Measurements from ENCODE around the gene AVPR1A. TPM values are rescaled to one million over a fixed set of nuclear protein-coding genes. Genes with fewer than 3 reads are reported as not detected.
"Not testable (repeated sequence)": the region's sequence is repeated elsewhere in the genome, so short reads cannot be mapped to it uniquely, and the experiment has no call there.

The AVPR1A gene
- total RNA-seq, result 10 to 100 TPM in 3 of 4 donors, 1 to 10 TPM in 1; 8.7 to 59.9 (median 19.7) TPM

GRCh38 chr12:63150713-63151622 is at the start of gene AVPR1A:
Gene AVPR1A (minus strand): TSS chr12:63151201. CDS start chr12:63150836, 365 bp downstream.
- Histone ChIP-seq H3K27ac (peak within 1 kb of the TSS; percentile 66 to 76), H3K4me3 (peak within 1 kb of the TSS; percentile 47 to 48), H3K36me3 (no peaks in the 10 kb centered on the region), H3K4me1 (no peaks in the 10 kb centered on the region), H3K9me3 (no peaks in the 10 kb centered on the region), H3K27me3 (no peaks in the 10 kb centered on the region)
- peak; percentile 19 to 57 for DNase-seq
- intact Hi-C loops (cut with DNase I; ENCODE audit: low total_unique reads), result no loop called here
- TF ChIP-seq POLR2A (IDR thresholded peaks at IDR 0.05) (peak; percentile 35 to 46), CTCF (IDR thresholded peaks at IDR 0.05) (no peak)

- H3K9me3 ChIP-seq, result no peaks in the 10 kb centered on the region
- intact Hi-C loops (cut with DNase I; ENCODE audit: low total_unique reads), result no loop called here
- TF ChIP-seq CTCF (IDR thresholded peaks at IDR 0.05) (no peak), POLR2A (IDR thresholded peaks at IDR 0.05) (no peak)
- no peak overlapping the region for H3K4me3 ChIP-seq
- no peaks in the 10 kb centered on the region for H3K4me1 ChIP-seq
- no peaks in the 10 kb centered on the region for H3K27me3 ChIP-seq
- no peaks in the 10 kb centered on the region for H3K36me3 ChIP-seq
- H3K27ac ChIP-seq, result no peak overlapping the region
- DNase-seq, result no peak
These were observed 45.2 kb upstream of the AVPR1A start for GRCh38 chr12:63196168-63196567.

- no peak overlapping the region for H3K27ac ChIP-seq
- H3K4me1 ChIP-seq, result no peaks in the 10 kb centered on the region
- H3K9me3 ChIP-seq, result no peaks in the 10 kb centered on the region
- no peaks in the 10 kb centered on the region for H3K27me3 ChIP-seq
- DNase-seq, result no peak
- intact Hi-C loops (cut with DNase I; ENCODE audit: low total_unique reads), result no loop called here
- no peaks in the 10 kb centered on the region for H3K36me3 ChIP-seq
- TF ChIP-seq CTCF (IDR thresholded peaks at IDR 0.05) (no peak), POLR2A (IDR thresholded peaks at IDR 0.05) (no peak)
- H3K4me3 ChIP-seq, result no peak overlapping the region
These were observed 28.2 kb upstream of the AVPR1A start for GRCh38 chr12:63179224-63179623.

GRCh38 chr12:63170321-63170720 is 19.3 kb upstream of the AVPR1A start:
- Histone ChIP-seq H3K27me3 (no peaks in the 10 kb centered on the region), H3K4me1 (no peaks in the 10 kb centered on the region), H3K9me3 (no peaks in the 10 kb centered on the region), H3K27ac (no peak overlapping the region), H3K4me3 (no peak overlapping the region), H3K36me3 (no peaks in the 10 kb centered on the region)
- no peak for DNase-seq
- intact Hi-C loops (cut with DNase I; ENCODE audit: low total_unique reads), result no loop called here
- TF ChIP-seq POLR2A (IDR thresholded peaks at IDR 0.05) (no peak), CTCF (IDR thresholded peaks at IDR 0.05) (no peak)

GRCh38 chr12:63167741-63168140 is 16.7 kb upstream of the AVPR1A start:
- DNase-seq; intact Hi-C loops (cut with DNase I; ENCODE audit: low total_unique reads); H3K9me3 ChIP-seq; H3K27ac ChIP-seq; H3K4me3 ChIP-seq; H3K27me3 ChIP-seq; H3K4me1 ChIP-seq; H3K36me3 ChIP-seq: not testable (repeated sequence)

All from uterus (tissue), 4 donors.